WTC11 (cell line): Measurements from ENCODE around the gene HIF3A. TPM values are rescaled to one million over a fixed set of nuclear protein-coding genes. Genes with fewer than 3 reads are reported as not detected.

ENCODE experiments used
- ATAC-seq: fragments of 200-7000 bp; cut with Tn5 transposase; 2 replicates; pipeline ENCODE4 v1.10.0; 2021; ENCODE audit warnings: mild to moderate bottlenecking, moderate library complexity
- CTCF ChIA-PET: fragments of 300-600 bp; sonication (Branson Sonifier 250); formaldehyde crosslinking; loops from one replicate; lab custom pipeline; 2021; ENCODE audit warnings: antibody characterized with exemption; lab: Charles Lee
- POLR2A ChIA-PET: fragments of 350-600 bp; sonication (Branson Sonifier 250); formaldehyde crosslinking; loops from one replicate; lab custom pipeline; 2021; ENCODE audit warnings: antibody characterized with exemption; lab: Charles Lee
- DNase-seq: peaks from one replicate; pipeline ENCODE4 v3.0.0; 2021; ENCODE audit warnings: low spot score
- H3K27ac Mint-ChIP-seq: 2 replicates; pipeline ENCODE4 v1.8.0; 2021; ENCODE audit warnings: mixed read lengths
- H3K27me3 Mint-ChIP-seq: 2 replicates; pipeline ENCODE4 v1.8.0; 2021; ENCODE audit warnings: low read depth, mild to moderate bottlenecking, moderate library complexity, mixed read lengths
- H3K36me3 Mint-ChIP-seq: 2 replicates; pipeline ENCODE4 v1.8.0; 2021; ENCODE audit warnings: mixed read lengths
- H3K4me1 Mint-ChIP-seq: 2 replicates; pipeline ENCODE4 v1.8.0; 2022; ENCODE audit warnings: mixed read lengths
- H3K4me3 Mint-ChIP-seq: 2 replicates; pipeline ENCODE4 v1.8.0; 2021; ENCODE audit warnings: mild to moderate bottlenecking, moderate library complexity, mixed read lengths
- H3K9me3 Mint-ChIP-seq: 2 replicates; pipeline ENCODE4 v1.8.0; 2021; ENCODE audit warnings: mixed read lengths
- FOXP1 ChIP-seq: sonication (generic); formaldehyde crosslinking; IDR thresholded peaks from 2 replicates; pipeline ENCODE4 v1.8.0; 2022; ENCODE audit warnings: missing genetic modification reagents, mild to moderate bottlenecking, moderate library complexity, borderline replicate concordance
- GRHL2 ChIP-seq: fragments of 250-450 bp; sonication (Bioruptor Pico); IDR thresholded peaks from 2 replicates; pipeline ENCODE4 v1.8.0; 2022; ENCODE audit warnings: mild to moderate bottlenecking, moderate library complexity; ENCODE audit not compliant: insufficient replicate concordance, severe bottlenecking
- HMGA2 ChIP-seq: fragments of 250-450 bp; sonication (Bioruptor Pico); IDR thresholded peaks from 2 replicates; pipeline ENCODE4 v1.4.0; 2021; ENCODE audit warnings: mild to moderate bottlenecking, moderate library complexity
- TCF7 ChIP-seq: sonication (generic); formaldehyde crosslinking; IDR thresholded peaks from 2 replicates; pipeline ENCODE4 v1.8.0; 2022; ENCODE audit warnings: mild to moderate bottlenecking, low read depth, missing genetic modification reagents, moderate library complexity
- ZBTB21 ChIP-seq: sonication (generic); formaldehyde crosslinking; IDR thresholded peaks from 2 replicates; pipeline ENCODE4 v1.8.1; 2023; ENCODE audit warnings: mild to moderate bottlenecking, missing genetic modification reagents, borderline replicate concordance
- ZNF138 ChIP-seq: sonication (generic); formaldehyde crosslinking; conservative IDR thresholded peaks from 2 replicates; pipeline ENCODE4 v1.8.1; 2022; ENCODE audit warnings: mild to moderate bottlenecking, moderate library complexity, missing genetic modification reagents
- total RNA-seq: library from RNA; stranded (reverse); gene quantifications from 3 replicates; pipeline ENCODE4 v1.2.3, GENCODE V29; 2021
- TF ChIP-seq, protein P1 (sequence below): sonication (generic); formaldehyde crosslinking; IDR thresholded peaks from 2 replicates; pipeline ENCODE4 v1.8.0; 2022; ENCODE audit warnings: missing genetic modification reagents
- TF ChIP-seq, protein P2 (sequence below): fragments of 250-450 bp; sonication (Bioruptor Pico); IDR thresholded peaks from 2 replicates; pipeline ENCODE4 v1.9.0; 2021; ENCODE audit warnings: mild to moderate bottlenecking, borderline replicate concordance
- TF ChIP-seq, protein P3 (sequence below): sonication (generic); formaldehyde crosslinking; IDR thresholded peaks from 2 replicates; pipeline ENCODE4 v1.8.1; 2023; ENCODE audit warnings: mild to moderate bottlenecking, missing genetic modification reagents, borderline replicate concordance
- TF ChIP-seq, protein P4 (sequence below): sonication (generic); formaldehyde crosslinking; IDR thresholded peaks from 2 replicates; pipeline ENCODE4 v1.8.1; 2023; ENCODE audit warnings: mild to moderate bottlenecking, missing genetic modification reagents
- TF ChIP-seq, protein P5 (sequence below): fragments of 250-450 bp; sonication (Bioruptor Pico); IDR thresholded peaks from 2 replicates; pipeline ENCODE4 v1.9.0; 2021; ENCODE audit warnings: moderate library complexity, mild to moderate bottlenecking, inconsistent platforms, borderline replicate concordance

The HIF3A gene
- total RNA-seq, 1 experiment from 2014 or later, result 31.8 TPM

DNA sequence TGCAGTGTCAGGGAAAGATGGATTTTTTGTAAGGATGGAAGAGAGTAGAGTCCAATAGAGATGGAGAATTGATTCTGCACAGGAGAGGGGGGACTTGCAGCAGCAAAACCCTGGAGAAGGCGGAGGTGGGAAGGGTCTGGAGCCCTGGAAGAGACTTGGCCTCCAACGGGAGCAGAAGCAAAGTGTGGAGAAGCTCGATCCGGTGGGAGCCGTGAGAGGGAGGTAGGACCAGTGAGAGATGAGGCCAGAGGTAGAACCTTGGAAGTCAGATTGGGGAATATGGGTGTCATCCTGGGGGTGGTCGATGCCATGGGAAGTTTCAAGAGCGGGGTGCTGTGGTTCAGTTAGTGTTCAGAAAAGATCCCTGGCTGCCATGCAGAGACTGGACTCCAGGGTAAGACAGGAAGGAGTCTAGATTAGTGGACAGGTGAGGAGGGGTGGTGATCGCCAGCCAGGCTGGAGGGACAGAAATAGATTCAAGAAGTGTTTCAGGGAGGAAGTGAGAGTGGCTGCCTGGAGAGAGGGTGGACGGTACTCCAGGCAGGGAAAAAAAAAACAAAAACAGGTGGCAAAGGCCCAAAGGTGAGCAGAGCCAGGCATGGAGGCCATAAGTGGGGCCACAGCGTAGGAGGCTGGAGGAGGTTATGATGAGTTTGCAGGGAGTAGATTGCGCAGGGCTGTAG is 52.6 kb downstream of the HIF3A start:
- Mint-ChIP-seq H3K4me3 (peak overlapping the region; percentile 51), H3K9me3 (no peaks in the 10 kb centered on the region), H3K4me1 (peaks cover 52% of the 10 kb centered on the region), H3K36me3 (peaks cover 22% of the 10 kb centered on the region), H3K27ac (peak overlapping the region; percentile 78), H3K27me3 (no peaks in the 10 kb centered on the region)
- POLR2A ChIA-PET, result interaction anchor here (1.1 kb wide), 1 partner anchor 47 kb away, joined by 6 read pairs; no protein-coding TSS in a partner anchor
- CTCF ChIA-PET, result interaction anchor here (0.6 kb wide), 1 partner anchor 12 kb away, joined by 5 read pairs; no protein-coding TSS in a partner anchor
- ATAC-seq (no peak), DNase-seq (no peak)
- TF ChIP-seq, protein P1, sequence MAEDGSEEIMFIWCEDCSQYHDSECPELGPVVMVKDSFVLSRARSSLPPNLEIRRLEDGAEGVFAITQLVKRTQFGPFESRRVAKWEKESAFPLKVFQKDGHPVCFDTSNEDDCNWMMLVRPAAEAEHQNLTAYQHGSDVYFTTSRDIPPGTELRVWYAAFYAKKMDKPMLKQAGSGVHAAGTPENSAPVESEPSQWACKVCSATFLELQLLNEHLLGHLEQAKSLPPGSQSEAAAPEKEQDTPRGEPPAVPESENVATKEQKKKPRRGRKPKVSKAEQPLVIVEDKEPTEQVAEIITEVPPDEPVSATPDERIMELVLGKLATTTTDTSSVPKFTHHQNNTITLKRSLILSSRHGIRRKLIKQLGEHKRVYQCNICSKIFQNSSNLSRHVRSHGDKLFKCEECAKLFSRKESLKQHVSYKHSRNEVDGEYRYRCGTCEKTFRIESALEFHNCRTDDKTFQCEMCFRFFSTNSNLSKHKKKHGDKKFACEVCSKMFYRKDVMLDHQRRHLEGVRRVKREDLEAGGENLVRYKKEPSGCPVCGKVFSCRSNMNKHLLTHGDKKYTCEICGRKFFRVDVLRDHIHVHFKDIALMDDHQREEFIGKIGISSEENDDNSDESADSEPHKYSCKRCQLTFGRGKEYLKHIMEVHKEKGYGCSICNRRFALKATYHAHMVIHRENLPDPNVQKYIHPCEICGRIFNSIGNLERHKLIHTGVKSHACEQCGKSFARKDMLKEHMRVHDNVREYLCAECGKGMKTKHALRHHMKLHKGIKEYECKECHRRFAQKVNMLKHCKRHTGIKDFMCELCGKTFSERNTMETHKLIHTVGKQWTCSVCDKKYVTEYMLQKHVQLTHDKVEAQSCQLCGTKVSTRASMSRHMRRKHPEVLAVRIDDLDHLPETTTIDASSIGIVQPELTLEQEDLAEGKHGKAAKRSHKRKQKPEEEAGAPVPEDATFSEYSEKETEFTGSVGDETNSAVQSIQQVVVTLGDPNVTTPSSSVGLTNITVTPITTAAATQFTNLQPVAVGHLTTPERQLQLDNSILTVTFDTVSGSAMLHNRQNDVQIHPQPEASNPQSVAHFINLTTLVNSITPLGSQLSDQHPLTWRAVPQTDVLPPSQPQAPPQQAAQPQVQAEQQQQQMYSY, result peak; percentile 72
- TF ChIP-seq, protein P2, sequence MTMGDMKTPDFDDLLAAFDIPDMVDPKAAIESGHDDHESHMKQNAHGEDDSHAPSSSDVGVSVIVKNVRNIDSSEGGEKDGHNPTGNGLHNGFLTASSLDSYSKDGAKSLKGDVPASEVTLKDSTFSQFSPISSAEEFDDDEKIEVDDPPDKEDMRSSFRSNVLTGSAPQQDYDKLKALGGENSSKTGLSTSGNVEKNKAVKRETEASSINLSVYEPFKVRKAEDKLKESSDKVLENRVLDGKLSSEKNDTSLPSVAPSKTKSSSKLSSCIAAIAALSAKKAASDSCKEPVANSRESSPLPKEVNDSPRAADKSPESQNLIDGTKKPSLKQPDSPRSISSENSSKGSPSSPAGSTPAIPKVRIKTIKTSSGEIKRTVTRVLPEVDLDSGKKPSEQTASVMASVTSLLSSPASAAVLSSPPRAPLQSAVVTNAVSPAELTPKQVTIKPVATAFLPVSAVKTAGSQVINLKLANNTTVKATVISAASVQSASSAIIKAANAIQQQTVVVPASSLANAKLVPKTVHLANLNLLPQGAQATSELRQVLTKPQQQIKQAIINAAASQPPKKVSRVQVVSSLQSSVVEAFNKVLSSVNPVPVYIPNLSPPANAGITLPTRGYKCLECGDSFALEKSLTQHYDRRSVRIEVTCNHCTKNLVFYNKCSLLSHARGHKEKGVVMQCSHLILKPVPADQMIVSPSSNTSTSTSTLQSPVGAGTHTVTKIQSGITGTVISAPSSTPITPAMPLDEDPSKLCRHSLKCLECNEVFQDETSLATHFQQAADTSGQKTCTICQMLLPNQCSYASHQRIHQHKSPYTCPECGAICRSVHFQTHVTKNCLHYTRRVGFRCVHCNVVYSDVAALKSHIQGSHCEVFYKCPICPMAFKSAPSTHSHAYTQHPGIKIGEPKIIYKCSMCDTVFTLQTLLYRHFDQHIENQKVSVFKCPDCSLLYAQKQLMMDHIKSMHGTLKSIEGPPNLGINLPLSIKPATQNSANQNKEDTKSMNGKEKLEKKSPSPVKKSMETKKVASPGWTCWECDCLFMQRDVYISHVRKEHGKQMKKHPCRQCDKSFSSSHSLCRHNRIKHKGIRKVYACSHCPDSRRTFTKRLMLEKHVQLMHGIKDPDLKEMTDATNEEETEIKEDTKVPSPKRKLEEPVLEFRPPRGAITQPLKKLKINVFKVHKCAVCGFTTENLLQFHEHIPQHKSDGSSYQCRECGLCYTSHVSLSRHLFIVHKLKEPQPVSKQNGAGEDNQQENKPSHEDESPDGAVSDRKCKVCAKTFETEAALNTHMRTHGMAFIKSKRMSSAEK, result no peak

DNA sequence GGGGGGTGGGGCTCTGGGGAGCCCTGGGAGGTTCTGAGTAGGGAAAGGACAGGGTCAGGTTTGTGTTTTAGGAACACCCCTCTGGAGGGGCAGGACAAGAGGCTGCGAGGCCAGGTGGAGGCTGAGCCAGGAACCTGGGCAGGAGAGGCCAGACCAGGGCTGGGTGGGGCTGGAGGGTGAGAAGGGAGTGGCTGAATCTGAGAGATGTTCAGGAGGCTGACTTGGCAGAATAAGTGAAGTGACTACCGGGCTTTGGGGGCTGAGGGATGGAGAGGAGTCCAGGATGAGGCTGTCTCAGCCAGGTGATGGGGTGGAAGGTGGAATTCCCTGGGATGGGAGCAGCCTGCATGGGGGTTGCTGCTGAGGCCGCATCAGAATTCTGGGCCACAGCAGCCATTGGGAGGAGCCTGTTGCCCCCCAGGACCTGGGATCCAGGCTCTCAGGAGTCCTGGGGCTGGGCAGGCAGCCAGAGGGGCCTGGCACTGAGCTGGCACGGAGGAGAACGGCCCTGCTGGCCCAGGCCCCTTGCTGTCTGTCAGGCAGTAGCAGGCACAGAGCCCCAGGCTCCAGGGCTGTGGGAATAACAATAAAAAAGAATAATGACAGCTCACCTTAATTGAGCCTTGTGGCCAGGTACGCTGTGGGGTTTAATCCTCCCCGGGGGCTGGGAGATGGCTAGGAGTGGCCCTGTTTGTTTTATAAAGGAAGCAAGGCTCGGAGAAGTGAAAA is 53.4 kb downstream of the HIF3A start:
- no peak for DNase-seq
- TF ChIP-seq HMGA2 (CRISPR knock-in tag) (no peak), ZNF138 (no peak), TCF7 (CRISPR knock-in tag) (no peak), FOXP1 (CRISPR knock-in tag) (no peak), GRHL2 (CRISPR knock-in tag) (no peak), ZBTB21 (CRISPR knock-in tag) (no peak)
- TF ChIP-seq, protein P3, sequence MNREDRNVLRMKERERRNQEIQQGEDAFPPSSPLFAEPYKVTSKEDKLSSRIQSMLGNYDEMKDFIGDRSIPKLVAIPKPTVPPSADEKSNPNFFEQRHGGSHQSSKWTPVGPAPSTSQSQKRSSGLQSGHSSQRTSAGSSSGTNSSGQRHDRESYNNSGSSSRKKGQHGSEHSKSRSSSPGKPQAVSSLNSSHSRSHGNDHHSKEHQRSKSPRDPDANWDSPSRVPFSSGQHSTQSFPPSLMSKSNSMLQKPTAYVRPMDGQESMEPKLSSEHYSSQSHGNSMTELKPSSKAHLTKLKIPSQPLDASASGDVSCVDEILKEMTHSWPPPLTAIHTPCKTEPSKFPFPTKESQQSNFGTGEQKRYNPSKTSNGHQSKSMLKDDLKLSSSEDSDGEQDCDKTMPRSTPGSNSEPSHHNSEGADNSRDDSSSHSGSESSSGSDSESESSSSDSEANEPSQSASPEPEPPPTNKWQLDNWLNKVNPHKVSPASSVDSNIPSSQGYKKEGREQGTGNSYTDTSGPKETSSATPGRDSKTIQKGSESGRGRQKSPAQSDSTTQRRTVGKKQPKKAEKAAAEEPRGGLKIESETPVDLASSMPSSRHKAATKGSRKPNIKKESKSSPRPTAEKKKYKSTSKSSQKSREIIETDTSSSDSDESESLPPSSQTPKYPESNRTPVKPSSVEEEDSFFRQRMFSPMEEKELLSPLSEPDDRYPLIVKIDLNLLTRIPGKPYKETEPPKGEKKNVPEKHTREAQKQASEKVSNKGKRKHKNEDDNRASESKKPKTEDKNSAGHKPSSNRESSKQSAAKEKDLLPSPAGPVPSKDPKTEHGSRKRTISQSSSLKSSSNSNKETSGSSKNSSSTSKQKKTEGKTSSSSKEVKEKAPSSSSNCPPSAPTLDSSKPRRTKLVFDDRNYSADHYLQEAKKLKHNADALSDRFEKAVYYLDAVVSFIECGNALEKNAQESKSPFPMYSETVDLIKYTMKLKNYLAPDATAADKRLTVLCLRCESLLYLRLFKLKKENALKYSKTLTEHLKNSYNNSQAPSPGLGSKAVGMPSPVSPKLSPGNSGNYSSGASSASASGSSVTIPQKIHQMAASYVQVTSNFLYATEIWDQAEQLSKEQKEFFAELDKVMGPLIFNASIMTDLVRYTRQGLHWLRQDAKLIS (CRISPR knock-in tag), result no peak
- TF ChIP-seq, protein P4, sequence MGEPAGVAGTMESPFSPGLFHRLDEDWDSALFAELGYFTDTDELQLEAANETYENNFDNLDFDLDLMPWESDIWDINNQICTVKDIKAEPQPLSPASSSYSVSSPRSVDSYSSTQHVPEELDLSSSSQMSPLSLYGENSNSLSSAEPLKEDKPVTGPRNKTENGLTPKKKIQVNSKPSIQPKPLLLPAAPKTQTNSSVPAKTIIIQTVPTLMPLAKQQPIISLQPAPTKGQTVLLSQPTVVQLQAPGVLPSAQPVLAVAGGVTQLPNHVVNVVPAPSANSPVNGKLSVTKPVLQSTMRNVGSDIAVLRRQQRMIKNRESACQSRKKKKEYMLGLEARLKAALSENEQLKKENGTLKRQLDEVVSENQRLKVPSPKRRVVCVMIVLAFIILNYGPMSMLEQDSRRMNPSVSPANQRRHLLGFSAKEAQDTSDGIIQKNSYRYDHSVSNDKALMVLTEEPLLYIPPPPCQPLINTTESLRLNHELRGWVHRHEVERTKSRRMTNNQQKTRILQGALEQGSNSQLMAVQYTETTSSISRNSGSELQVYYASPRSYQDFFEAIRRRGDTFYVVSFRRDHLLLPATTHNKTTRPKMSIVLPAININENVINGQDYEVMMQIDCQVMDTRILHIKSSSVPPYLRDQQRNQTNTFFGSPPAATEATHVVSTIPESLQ (CRISPR knock-in tag), result no peak
- TF ChIP-seq, protein P5, sequence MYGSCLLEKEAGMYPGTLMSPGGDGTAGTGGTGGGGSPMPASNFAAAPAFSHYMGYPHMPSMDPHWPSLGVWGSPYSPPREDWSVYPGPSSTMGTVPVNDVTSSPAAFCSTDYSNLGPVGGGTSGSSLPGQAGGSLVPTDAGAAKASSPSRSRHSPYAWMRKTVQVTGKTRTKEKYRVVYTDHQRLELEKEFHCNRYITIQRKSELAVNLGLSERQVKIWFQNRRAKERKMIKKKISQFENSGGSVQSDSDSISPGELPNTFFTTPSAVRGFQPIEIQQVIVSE, result no peak
- CTCF ChIA-PET, result interaction anchor here (0.6 to 1.3 kb wide), 3 partner anchors 49 to 70 kb away, joined by 3 to 6 read pairs (median 5); no protein-coding TSS in a partner anchor
- H3K36me3 Mint-ChIP-seq, result peaks cover 27% of the 10 kb centered on the region
- ATAC-seq, result no peak
- H3K9me3 Mint-ChIP-seq, result no peaks in the 10 kb centered on the region
- no peaks in the 10 kb centered on the region for H3K27me3 Mint-ChIP-seq
- POLR2A ChIA-PET, result no interaction called here
- H3K27ac Mint-ChIP-seq, result 0 out of 2 replicates have a peak overlapping the region, but pooled peaks have one; percentile 54
- peaks cover 48% of the 10 kb centered on the region for H3K4me1 Mint-ChIP-seq
- H3K4me3 Mint-ChIP-seq, result peak overlapping the region; percentile 37
